MCF 10A (cell line): ENCODE results near the gene PTPRM. TPM values are rescaled to one million over a fixed set of nuclear protein-coding genes. Genes with fewer than 3 reads are reported as not detected.

Source experiments
- BruUV-seq: library from RNA; stranded (reverse); fragments of 400-500 nt; replicated peaks from 2 replicates; lab custom pipeline; 2021; lab: Mats Ljungman, UMichigan
- CTCF ChIA-PET: fragments of 300-600 bp; sonication (Branson Sonifier 250); formaldehyde crosslinking; extraction: SDS; loops from one replicate; lab custom pipeline; 2021; ENCODE audit warnings: antibody characterized with exemption, inconsistent platforms; lab: Yijun Ruan, JAX
- POLR2A ChIA-PET: fragments of 300-600, 350-650 bp; sonication (Branson Sonifier 250); formaldehyde crosslinking; extraction: SDS; loops from one replicate; lab custom pipeline; 2020; ENCODE audit warnings: antibody characterized with exemption, inconsistent platforms; lab: Yijun Ruan, JAX
- DNase-seq: peaks from one replicate; pipeline ENCODE4 v3.0.0-alpha.2; 2018; ENCODE audit not compliant: unreplicated experiment
- H3K27ac Mint-ChIP-seq: one replicate; pipeline ENCODE4 v1.8.0; 2022; ENCODE audit warnings: mild to moderate bottlenecking, low read depth, mixed read lengths; ENCODE audit not compliant: unreplicated experiment
- H3K27me3 Mint-ChIP-seq: one replicate; pipeline ENCODE4 v1.8.0; 2022; ENCODE audit warnings: mixed read lengths; ENCODE audit not compliant: insufficient read depth, unreplicated experiment
- H3K36me3 Mint-ChIP-seq: one replicate; pipeline ENCODE4 v1.8.0; 2022; ENCODE audit warnings: mild to moderate bottlenecking, moderate library complexity, mixed read lengths; ENCODE audit not compliant: insufficient read depth, unreplicated experiment
- H3K4me1 Mint-ChIP-seq: one replicate; pipeline ENCODE4 v1.8.0; 2022; ENCODE audit warnings: mixed read lengths; ENCODE audit not compliant: insufficient read depth, unreplicated experiment
- H3K4me3 Mint-ChIP-seq: one replicate; pipeline ENCODE4 v1.8.0; 2022; ENCODE audit warnings: mild to moderate bottlenecking, moderate library complexity, mixed read lengths; ENCODE audit not compliant: unreplicated experiment
- H3K9me3 Mint-ChIP-seq: one replicate; pipeline ENCODE4 v1.8.0; 2022; ENCODE audit warnings: mixed read lengths; ENCODE audit not compliant: unreplicated experiment
- intact Hi-C: fragments of 100-400 bp; cut with micrococcal nuclease; formaldehyde crosslinking; loops from 2 replicates; pipeline ENCODE4 v1.14.1; 2022
- total RNA-seq: library from RNA; stranded (reverse); gene quantifications from 2 replicates; pipeline ENCODE4 v1.2.3, GENCODE V29; 2022
- TF ChIP-seq, protein P1 (sequence below): fragments of 200-600 bp; IDR thresholded peaks from one replicate; pipeline ENCODE4 v1.8.0; 2022; ENCODE audit warnings: antibody characterized with exemption, mild to moderate bottlenecking; ENCODE audit not compliant: unreplicated experiment

PTPRM gene
- total RNA-seq, 1 experiment from 2014 or later, result 82.8 TPM

DNA sequence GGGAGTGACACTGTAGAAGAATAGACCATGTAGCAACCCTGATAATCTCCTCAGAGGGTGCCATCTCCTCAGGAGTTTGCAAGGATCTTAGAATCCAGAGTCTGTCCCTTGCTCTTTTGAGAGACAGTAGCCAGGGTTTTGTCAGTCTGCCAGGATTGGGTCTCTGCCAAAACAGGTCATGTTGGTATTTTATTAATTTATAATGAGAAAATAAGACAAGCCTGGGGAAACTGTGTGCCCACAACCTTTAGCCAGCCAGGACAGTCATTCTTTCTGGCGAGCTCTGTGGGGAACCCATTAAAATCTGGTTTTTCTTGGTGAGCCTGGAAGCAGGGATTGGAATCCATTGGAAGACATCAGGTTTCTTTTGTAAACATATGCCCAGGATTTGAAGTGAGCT is 78.6 kb downstream of the PTPRM start:
- peak; percentile 52 for DNase-seq
- H3K9me3 Mint-ChIP-seq, result no peaks in the 10 kb centered on the region
- no TSS peak for BruUV-seq
- ChIA-PET POLR2A (interaction anchor here (0.7 kb wide), 1 partner anchor 13 kb away, joined by 3 read pairs; no protein-coding TSS in a partner anchor), CTCF (no interaction called here)
- intact Hi-C loops, result no loop called here
- TF ChIP-seq, protein P1, sequence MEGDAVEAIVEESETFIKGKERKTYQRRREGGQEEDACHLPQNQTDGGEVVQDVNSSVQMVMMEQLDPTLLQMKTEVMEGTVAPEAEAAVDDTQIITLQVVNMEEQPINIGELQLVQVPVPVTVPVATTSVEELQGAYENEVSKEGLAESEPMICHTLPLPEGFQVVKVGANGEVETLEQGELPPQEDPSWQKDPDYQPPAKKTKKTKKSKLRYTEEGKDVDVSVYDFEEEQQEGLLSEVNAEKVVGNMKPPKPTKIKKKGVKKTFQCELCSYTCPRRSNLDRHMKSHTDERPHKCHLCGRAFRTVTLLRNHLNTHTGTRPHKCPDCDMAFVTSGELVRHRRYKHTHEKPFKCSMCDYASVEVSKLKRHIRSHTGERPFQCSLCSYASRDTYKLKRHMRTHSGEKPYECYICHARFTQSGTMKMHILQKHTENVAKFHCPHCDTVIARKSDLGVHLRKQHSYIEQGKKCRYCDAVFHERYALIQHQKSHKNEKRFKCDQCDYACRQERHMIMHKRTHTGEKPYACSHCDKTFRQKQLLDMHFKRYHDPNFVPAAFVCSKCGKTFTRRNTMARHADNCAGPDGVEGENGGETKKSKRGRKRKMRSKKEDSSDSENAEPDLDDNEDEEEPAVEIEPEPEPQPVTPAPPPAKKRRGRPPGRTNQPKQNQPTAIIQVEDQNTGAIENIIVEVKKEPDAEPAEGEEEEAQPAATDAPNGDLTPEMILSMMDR, result no peak
- no peaks in the 10 kb centered on the region for H3K36me3 Mint-ChIP-seq
- H3K4me3 Mint-ChIP-seq, result no peak overlapping the region
- H3K27me3 Mint-ChIP-seq, result no peaks in the 10 kb centered on the region
- no peak overlapping the region for H3K27ac Mint-ChIP-seq
- peaks cover 5% of the 10 kb centered on the region for H3K4me1 Mint-ChIP-seq

DNA sequence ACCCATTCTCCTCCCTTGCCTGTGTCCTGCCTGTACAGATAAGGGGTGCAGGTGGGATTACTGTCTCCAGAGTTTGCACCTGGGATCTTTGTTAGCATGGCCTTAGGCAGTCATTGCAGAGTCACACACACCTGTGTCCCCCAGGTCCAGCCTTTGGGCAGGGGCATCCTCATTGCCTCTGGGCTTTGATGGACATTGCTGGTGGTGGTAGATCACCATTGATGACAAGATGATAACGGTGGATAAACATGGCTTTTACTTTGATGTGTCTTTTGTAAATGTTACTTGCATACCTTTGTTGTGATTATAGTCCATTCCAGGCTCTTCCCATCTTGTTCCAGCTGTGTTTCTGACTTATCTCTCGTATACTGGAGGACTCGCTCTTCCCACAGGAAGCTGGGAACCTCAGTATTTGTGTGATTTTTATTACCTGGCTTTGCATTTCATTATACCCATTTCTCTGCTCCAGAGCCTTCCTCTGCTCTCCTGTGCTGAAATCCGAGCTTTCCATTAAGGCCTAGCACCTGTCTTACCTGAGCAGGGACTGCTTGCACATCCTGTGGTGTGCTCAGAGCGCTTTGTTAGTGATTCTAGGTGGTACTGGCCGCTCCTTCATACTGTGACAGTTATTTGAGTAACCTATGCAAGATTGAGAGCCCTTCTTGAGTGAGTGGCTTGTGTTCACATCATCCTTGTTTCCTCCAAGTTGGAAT is 79.2 kb downstream of the PTPRM start:
- H3K27ac Mint-ChIP-seq, result no peak overlapping the region

GRCh38 chr18:7647500-7647899 is 80.4 kb downstream of the PTPRM start:
- Mint-ChIP-seq H3K4me1 (peaks cover 5% of the 10 kb centered on the region), H3K4me3 (no peak overlapping the region), H3K9me3 (no peaks in the 10 kb centered on the region), H3K36me3 (no peaks in the 10 kb centered on the region), H3K27me3 (no peaks in the 10 kb centered on the region), H3K27ac (no peak overlapping the region)
- intact Hi-C loops, result no loop called here
- BruUV-seq, result no TSS peak
- no peak for DNase-seq
- CTCF ChIA-PET, result no interaction called here
- TF ChIP-seq, protein P1, result no peak
- POLR2A ChIA-PET, result no interaction called here

More for the DNA sequence above, 79.2 kb downstream of the PTPRM start:
- Mint-ChIP-seq H3K27me3 (no peaks in the 10 kb centered on the region), H3K4me3 (no peak overlapping the region), H3K4me1 (peaks cover 5% of the 10 kb centered on the region), H3K9me3 (no peaks in the 10 kb centered on the region), H3K36me3 (no peaks in the 10 kb centered on the region)
- TF ChIP-seq, protein P1, result no peak
- CTCF ChIA-PET, result no interaction called here
- intact Hi-C loops, result no loop called here
- POLR2A ChIA-PET, result no interaction called here
- BruUV-seq, result no TSS peak
- DNase-seq, result no peak

- TF ChIP-seq, protein P1, result no peak
- DNase-seq, result no peak
- peaks cover 12% of the 10 kb centered on the region for H3K4me1 Mint-ChIP-seq
- CTCF ChIA-PET, result interaction anchor here (0.6 kb wide), 1 partner anchor 1967 kb away, joined by 3 read pairs; no protein-coding TSS in a partner anchor
- H3K27ac Mint-ChIP-seq, result no peak overlapping the region
- POLR2A ChIA-PET, result no interaction called here
- H3K9me3 Mint-ChIP-seq, result peaks cover 6% of the 10 kb centered on the region
- H3K36me3 Mint-ChIP-seq, result peaks cover 11% of the 10 kb centered on the region
- BruUV-seq, result no TSS peak
- no peaks in the 10 kb centered on the region for H3K27me3 Mint-ChIP-seq
- no peak overlapping the region for H3K4me3 Mint-ChIP-seq
- intact Hi-C loops, result no loop called here
Observed at GRCh38 chr18:7657050-7657449, 89.9 kb downstream of the PTPRM start.
